ENCODE results near the gene SYTL3. TPM values are rescaled to one million over a fixed set of nuclear protein-coding genes. Genes with fewer than 3 reads are reported as not detected.
A peak's percentile ranks its signal among the peaks of the same experiment; 100 is the strongest.

The SYTL3 gene
- total and polyA plus RNA-seq, 7 donors, result 1.6 to 6.9 (median 3.3) TPM

- Histone ChIP-seq H3K27me3 (no peaks in the 10 kb centered on the region), H3K27ac (no peak overlapping the region), H3K4me1 (no peaks in the 10 kb centered on the region), H3K9me3 (no peaks in the 10 kb centered on the region), H3K36me3 (peaks cover 32 to 82% (median 75%) of the 10 kb centered on the region in 4 donors), H3K4me3 (no peak overlapping the region)
- WGBS, 2 donors, result 93 to 94% methylated on average over 18 of the region's 18 CpGs
- DNase-seq, result peak; percentile 70
- intact Hi-C loops (cut with DNase I), result no loop called here
- TF ChIP-seq POLR2AphosphoS5 (IDR thresholded peaks at IDR 0.05), result peak in 1 of 4 donors; percentile 27
- TF ChIP-seq POLR2A (IDR thresholded peaks at IDR 0.05), result no peak
- TF ChIP-seq EP300 (IDR thresholded peaks at IDR 0.05), result no peak
- TF ChIP-seq, protein P1, sequence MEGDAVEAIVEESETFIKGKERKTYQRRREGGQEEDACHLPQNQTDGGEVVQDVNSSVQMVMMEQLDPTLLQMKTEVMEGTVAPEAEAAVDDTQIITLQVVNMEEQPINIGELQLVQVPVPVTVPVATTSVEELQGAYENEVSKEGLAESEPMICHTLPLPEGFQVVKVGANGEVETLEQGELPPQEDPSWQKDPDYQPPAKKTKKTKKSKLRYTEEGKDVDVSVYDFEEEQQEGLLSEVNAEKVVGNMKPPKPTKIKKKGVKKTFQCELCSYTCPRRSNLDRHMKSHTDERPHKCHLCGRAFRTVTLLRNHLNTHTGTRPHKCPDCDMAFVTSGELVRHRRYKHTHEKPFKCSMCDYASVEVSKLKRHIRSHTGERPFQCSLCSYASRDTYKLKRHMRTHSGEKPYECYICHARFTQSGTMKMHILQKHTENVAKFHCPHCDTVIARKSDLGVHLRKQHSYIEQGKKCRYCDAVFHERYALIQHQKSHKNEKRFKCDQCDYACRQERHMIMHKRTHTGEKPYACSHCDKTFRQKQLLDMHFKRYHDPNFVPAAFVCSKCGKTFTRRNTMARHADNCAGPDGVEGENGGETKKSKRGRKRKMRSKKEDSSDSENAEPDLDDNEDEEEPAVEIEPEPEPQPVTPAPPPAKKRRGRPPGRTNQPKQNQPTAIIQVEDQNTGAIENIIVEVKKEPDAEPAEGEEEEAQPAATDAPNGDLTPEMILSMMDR (IDR thresholded peaks at IDR 0.05), result no peak
Observed at GRCh38 chr6:158769771-158770432, 120.0 kb downstream of the SYTL3 start.

DNA sequence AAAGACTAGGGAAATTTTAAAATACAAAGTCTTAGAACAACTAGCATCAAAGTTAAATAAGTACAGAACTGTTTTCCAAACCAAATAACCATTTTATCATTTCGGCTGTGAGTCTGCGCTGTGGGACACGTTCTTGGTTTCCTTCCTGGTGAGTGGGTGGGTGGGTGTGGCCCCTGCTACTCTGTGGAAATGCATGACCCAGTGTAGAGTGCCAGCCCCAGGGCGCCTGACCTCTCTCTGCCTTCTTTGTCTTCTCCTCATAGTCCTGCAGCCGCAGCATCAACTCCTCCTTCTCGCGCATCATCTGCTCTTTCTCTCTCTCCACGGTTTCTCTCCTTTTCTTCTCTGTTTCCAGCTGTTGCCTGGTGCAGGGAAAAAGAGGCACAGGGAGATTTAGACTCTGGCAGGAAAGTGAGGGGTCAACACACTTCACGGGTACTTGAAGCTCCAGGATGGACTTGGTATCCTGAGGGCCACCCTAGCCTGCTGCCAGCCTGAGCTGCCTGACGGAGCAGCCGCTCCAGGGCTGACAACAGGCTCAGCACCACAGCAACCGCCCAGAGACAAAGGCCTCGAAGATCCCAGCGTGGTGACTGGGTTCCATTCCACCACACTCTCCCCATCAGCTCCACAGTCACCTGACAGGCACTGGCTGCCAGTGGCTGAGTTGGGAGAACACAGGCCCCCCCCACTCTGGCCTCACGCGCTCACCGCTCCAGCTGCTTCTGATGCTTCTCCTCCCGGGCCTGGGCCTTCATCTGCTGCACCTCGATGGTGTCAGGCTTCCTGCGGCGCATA, 120.9 kb downstream of the SYTL3 start:
- H3K27me3 ChIP-seq, result no peaks in the 10 kb centered on the region
- WGBS, 2 donors, result 83 to 85% methylated on average over 21 of the region's 21 CpGs
- H3K27ac ChIP-seq, result peak overlapping the region in 1 of 4 donors; percentile 2
- TF ChIP-seq EP300 (IDR thresholded peaks at IDR 0.05) (no peak), POLR2AphosphoS5 (IDR thresholded peaks at IDR 0.05) (no peak), POLR2A (IDR thresholded peaks at IDR 0.05) (no peak)
- TF ChIP-seq, protein P1 (IDR thresholded peaks at IDR 0.05), result no peak
- intact Hi-C loops (cut with DNase I), result no loop called here
- no peak overlapping the region for H3K4me3 ChIP-seq
- peaks cover 37 to 82% (median 74%) of the 10 kb centered on the region in 4 donors for H3K36me3 ChIP-seq
- DNase-seq, result peak; percentile 57
- no peaks in the 10 kb centered on the region for H3K4me1 ChIP-seq
- no peaks in the 10 kb centered on the region for H3K9me3 ChIP-seq

DNA sequence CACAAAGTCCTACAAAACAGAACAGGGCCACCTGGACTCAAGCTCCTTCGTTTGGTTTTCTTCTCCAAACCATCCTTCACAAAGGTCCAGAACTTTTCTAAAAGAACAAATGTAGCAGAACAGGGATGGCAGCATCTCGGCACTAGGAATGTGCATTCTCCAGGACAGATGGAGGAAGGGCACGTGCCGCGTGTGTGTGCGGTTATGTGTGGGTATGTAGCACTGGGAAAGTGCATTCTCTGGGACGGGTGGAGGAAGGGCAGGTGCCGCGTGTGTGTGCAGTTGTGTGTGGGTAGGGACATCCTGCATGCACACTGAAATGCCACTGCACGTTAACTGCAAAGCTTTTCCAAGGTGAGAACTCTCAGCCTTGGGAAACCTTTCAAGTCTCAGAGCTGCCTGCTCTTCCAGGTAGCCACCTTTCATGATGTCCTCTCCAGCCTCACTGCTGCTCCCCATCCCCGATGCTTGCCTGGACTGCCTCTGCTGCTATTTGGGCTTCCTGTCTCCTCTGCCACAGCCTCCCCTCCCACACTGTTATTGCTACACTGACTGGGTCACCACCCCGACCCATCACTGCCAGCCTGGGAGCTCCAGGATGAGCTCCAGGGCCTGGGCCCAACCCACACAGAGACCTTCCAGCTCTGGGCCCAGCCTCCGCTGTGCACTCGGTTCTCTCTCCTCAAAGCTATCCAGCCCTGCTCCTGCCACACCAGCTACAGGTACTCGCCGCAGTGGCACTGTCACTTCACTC, 121.7 kb downstream of the SYTL3 start:
- Histone ChIP-seq H3K4me3 (no peak overlapping the region), H3K9me3 (no peaks in the 10 kb centered on the region), H3K27me3 (no peaks in the 10 kb centered on the region), H3K36me3 (peaks cover 40 to 82% (median 74%) of the 10 kb centered on the region in 4 donors), H3K27ac (no peak overlapping the region), H3K4me1 (no peaks in the 10 kb centered on the region)
- intact Hi-C loops (cut with DNase I), result no loop called here
- DNase-seq, result no peak
- WGBS, 2 donors, result 85 to 90% methylated on average over 16 of the region's 16 CpGs
- no peak for TF ChIP-seq POLR2A (IDR thresholded peaks at IDR 0.05)
- TF ChIP-seq POLR2AphosphoS5 (IDR thresholded peaks at IDR 0.05), result no peak
- no peak for TF ChIP-seq EP300 (IDR thresholded peaks at IDR 0.05)
- TF ChIP-seq, protein P1 (IDR thresholded peaks at IDR 0.05), result no peak

GRCh38 chr6:158772172-158772571, 122.3 kb downstream of the SYTL3 start:
- 86 to 93% methylated on average over 11 of the region's 11 CpGs for WGBS, 2 donors
- peaks cover 40 to 81% (median 68%) of the 10 kb centered on the region in 4 donors for H3K36me3 ChIP-seq
- H3K9me3 ChIP-seq, result no peaks in the 10 kb centered on the region
- no peak overlapping the region for H3K4me3 ChIP-seq
- no peaks in the 10 kb centered on the region for H3K27me3 ChIP-seq
- no peak for TF ChIP-seq EP300 (IDR thresholded peaks at IDR 0.05)
- TF ChIP-seq POLR2AphosphoS5 (IDR thresholded peaks at IDR 0.05), result no peak
- TF ChIP-seq, protein P1 (IDR thresholded peaks at IDR 0.05), result no peak
- TF ChIP-seq POLR2A (IDR thresholded peaks at IDR 0.05), result no peak
- intact Hi-C loops (cut with DNase I), result no loop called here
- H3K4me1 ChIP-seq, result no peaks in the 10 kb centered on the region
- DNase-seq, result peak; percentile 40
- H3K27ac ChIP-seq, result no peak overlapping the region
